GM23248 (cell line): ENCODE results near the gene GPX8.

Experiments
- EZH2 ChIP-seq: fragments of 200-600 bp; sonication (generic); IDR thresholded peaks from 2 replicates; pipeline ENCODE4 v1.6.1; 2018; ENCODE audit warnings: antibody characterized with exemption, mild to moderate bottlenecking; ENCODE audit not compliant: insufficient read depth, poor library complexity, severe bottlenecking
- EZH2phosphoT487 ChIP-seq: fragments of 200-600 bp; sonication (generic); IDR thresholded peaks from 2 replicates; pipeline ENCODE4 v1.6.1; 2018; ENCODE audit warnings: antibody characterized with exemption, moderate library complexity, mild to moderate bottlenecking, low read depth; ENCODE audit not compliant: insufficient read depth

DNA sequence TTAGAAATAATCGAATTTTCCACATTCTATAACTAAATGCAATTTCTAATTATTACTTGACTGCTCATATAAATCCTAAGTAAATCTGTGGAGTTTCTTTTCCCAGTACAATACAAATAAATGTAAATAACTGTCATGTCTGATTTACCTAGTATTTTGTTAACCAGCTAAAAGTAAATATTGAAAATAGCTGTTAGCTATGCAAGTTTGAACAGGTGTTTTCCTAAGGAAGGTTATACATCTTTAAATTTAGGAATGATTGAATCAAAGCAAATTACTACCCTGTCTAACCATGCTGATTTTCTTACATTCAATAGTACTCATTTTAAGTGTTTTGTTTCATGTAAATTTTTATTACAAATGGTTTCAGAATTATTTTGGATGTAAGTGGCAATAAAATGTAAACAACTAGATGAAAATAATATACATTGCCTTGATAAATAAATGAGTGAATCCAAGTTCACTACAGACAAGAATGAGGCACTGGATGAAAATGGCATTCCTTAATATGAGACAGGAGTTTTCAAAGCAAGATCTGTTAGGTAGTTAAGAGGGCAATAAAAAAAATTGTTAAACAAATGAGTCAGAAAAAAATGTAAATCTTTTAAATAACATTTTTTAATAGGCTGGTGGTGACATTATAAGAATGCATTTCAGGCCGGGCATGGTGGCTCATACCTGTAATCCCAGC, 51.4 kb downstream of the GPX8 start:
- TF ChIP-seq EZH2 = no peak
- TF ChIP-seq EZH2phosphoT487 = no peak
